CD4-positive, alpha-beta T cell treated with Interleukin-1 beta for 1 hour (primary cell): ENCODE results near the gene FBXO5.
A peak's percentile ranks its signal among the peaks of the same experiment; 100 is the strongest.
"Not testable (repeated sequence)": the region's sequence is repeated elsewhere in the genome, so short reads cannot be mapped to it uniquely, and the experiment has no call there.

ENCODE experiments used
- DNase-seq, 2 donors: peaks; one replicate each; pipeline ENCODE4 v3.0.0-alpha.2; 2020 to 2022

FBXO5 gene

DNA sequence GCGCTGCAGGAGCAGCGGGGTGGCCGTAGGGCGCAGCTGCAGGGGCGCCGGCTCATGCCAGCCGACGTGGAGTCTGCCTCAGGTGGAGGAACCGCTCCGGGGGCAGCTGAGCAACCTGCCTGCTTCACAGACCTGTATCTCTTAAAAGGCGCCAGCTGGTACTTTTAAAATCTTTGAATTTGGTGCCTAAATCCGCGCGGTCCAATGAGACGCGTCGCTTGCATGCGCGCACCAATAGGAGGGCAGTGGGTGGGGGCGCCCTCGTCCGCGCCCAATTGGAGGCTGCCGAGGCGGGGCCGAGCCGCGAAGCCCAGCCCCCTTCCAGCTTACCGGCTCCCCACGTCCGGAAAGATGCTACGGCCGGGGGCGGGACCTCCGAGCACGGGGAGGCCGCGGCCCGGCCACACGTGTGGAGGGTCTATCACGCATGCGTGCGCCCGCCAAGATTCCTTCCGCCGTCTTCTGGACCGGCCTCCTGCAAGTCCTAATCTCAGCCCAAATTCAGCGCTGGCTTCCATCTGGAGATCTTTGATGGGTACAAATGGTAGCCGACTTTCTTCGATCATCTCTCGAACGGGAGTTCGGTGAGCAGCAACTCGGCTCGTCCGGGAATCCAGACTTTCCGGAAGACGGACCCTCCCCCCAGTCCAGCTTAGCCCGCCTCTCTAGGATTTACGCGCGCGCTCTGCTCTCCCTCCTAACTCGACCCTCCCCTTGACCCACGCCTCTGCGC, at the start of gene FBXO5:
Gene FBXO5, minus strand, starts transcription at position 138 of the 733 bp plus-strand sequence. Its CDS starts 82 bp downstream, at position 56.
- peak; percentile 97 to 98 for DNase-seq

DNA sequence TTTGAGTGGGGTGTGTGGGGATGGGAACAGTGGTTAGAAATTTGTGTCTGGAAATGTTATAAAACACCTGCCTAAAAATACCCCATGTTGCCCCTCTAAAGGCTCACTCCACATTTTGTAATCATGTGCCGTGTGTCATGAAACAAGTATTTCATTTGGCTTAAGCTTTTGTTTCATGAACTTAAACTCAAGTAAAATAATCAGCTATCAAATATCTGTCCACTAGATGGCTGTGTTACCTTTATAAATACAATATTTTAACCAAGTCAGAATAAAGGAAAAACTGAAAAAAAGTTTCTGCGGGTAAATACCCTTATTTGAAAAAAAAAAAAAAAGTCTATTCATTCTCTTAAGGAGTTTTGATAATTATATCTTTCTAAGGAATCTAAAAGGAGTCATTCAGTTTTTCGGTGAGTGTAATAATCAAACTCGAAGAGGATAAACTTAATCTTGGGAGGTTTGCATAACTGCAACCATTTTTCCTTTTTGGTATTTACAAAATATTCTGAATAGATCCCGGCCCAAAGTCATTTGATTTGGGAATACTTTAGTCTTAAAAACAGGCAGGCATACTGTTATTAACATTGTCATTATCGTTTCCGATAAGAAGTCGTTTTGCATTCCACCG, 49.5 kb upstream of the FBXO5 start:
- DNase-seq: no peak

- DNase-seq: no peak
Observed at GRCh38 chr6:153031335-153031955, 48.6 kb upstream of the FBXO5 start.

GRCh38 chr6:153028963-153029362, 46.1 kb upstream of the FBXO5 start:
- no peak for DNase-seq

DNA sequence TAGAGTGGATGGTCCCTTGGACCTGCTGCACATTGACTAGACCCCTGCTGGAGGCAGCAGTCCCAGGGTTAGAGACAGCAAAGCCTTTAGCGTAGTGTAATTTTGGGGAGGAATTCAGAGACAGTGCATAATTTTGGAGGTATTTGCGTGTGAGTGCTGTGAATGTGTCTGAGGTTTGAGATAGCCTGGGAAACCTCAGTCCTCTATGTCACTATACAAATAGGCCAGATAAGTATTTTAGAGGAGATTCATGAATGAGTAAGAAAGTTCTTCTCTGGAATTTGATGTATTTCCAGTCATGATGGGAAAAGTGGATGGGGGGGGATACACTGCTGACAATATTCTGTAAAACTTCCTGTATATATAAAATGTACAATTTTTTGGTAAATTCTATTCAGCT, 45.4 kb upstream of the FBXO5 start:
- no peak for DNase-seq

DNA sequence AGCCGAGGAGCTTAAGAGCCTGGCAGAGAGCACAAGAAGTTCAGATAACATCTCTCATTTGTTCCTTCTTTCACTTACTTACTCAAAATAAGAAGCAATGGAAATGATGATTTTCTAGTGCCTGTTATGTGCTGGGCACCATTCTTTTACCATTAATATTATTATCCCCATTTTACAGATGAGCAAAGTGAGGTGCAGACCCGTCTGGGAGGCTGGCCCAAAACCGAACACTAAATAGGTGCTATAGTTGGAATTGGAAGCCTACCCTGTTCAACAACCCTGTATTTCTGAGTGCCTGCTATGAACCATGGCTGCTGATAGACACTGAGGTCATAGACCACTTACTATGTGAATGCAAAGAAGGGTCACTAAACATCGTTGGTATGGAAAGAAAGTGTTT, 44.6 kb upstream of the FBXO5 start:
- no peak for DNase-seq

DNA sequence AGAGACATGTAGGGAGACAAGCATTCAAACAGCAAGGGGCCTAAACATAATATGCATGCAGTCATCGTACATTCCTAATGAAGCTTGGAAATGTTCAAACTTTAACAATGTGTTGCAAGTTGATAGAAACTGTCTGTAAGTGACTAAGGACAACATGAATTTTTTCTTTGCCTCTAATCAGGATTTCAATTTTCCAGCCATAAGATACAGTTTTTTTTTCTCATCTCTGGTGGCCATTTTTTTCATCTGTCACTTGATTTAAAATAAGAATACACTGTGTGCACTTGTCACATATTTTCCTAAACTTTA, 41.8 kb upstream of the FBXO5 start:
- DNase-seq: no peak

- peak; percentile 34 to 68 for DNase-seq
Observed at GRCh38 chr6:153023977-153024708, 41.3 kb upstream of the FBXO5 start.

DNA sequence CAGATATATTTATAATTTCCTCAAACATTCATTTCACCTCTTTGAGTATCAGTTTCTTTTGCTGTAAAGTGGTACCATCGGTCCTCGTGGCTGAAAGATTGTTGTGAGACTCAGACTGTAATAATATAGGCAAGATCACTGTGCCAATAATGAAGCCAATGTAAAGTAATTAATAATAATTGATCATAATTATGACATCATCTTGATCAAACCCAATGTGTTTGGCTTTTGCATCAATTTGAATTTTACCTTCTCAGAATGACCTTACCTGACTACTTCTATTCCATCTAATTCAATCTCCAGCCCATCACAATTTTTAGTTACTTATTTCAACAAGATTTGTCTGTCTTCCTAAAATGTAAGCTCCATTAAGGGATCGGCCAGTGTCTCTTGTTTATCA, 35.5 kb upstream of the FBXO5 start:
- no peak for DNase-seq

DNA sequence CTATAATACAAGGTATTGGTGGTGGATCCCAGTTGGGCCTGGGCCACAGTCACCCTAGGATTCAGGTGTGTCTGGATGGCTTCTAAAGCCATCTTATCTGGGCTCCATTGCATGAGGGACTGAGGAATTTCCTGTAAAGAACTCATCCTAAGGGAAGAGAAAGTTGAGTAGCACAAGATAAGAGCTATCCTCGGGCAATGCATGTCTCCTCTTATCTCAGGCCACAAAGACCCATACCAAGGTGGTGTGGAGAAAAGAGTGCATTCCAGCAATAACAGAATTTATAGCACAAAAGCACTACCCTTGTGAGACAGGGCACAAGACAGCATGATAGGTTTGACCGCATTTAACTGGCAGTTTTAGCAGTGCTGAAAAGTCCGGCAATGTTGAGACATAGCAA, 34.0 kb upstream of the FBXO5 start:
- no peak for DNase-seq

GRCh38 chr6:153015094-153015640, 32.3 kb upstream of the FBXO5 start:
- no peak for DNase-seq

DNA sequence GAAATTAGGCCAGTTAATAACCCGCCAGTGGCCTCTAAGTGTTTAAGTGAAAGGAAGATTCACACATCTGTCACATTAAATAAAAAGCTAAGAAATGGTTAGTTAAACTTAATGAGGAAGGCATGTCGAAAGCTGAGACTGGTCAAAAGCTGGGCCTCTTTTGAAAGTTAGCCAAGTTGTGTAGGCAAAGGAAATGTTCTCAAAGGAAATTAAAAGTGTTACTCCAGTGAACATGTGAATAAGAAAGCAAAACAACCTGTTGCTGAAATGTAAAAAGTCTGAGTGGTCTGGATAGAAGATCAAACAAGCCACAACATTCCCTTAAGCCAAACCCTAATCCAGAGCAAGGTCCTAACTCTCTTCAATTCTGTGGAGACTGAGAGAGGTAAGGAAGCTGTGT, 30.6 kb upstream of the FBXO5 start:
- DNase-seq: no peak

DNA sequence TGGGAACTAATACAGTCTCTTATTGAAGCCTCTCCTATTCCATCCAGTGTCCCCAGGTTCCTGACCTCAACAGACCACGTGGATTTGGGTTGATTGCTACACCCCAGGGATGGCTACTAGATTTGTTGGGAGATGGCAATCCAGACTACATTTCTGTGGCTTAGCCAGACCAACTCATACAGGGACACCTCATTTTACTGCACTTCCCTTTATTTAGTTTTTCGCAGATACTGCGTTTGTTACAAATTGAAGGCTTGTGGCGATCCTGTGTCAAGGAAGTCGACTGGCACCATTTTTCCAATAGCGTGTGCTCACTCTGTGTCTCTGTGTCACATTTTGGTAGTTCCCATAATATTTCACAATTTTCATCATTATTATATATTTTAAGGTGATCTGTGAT, 30.0 kb upstream of the FBXO5 start:
- DNase-seq: no peak

DNA sequence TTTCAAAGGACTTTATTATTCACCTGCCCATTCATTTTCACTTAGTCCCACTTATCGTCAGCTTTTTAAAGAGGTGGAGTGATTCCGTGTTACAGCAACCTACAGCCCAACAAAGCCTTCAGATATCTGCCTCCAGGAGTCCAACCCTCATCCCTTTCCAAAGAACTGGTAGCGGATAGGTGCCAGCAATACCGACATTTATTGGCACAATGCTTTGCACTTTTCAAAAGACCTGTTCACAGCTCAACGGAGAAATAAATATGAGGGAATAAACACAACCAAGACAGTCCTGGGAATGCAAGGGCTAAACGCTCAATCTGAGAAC, 20.5 kb upstream of the FBXO5 start:
- no peak for DNase-seq

GRCh38 chr6:153002613-153003365, 19.9 kb upstream of the FBXO5 start, which contains the start of gene MTRF1L:
TSS of gene MTRF1L (minus strand) at chr6:153002709. CDS start at chr6:153002685, 24 bp downstream.
- peak; percentile 87 to 88 for DNase-seq

DNA sequence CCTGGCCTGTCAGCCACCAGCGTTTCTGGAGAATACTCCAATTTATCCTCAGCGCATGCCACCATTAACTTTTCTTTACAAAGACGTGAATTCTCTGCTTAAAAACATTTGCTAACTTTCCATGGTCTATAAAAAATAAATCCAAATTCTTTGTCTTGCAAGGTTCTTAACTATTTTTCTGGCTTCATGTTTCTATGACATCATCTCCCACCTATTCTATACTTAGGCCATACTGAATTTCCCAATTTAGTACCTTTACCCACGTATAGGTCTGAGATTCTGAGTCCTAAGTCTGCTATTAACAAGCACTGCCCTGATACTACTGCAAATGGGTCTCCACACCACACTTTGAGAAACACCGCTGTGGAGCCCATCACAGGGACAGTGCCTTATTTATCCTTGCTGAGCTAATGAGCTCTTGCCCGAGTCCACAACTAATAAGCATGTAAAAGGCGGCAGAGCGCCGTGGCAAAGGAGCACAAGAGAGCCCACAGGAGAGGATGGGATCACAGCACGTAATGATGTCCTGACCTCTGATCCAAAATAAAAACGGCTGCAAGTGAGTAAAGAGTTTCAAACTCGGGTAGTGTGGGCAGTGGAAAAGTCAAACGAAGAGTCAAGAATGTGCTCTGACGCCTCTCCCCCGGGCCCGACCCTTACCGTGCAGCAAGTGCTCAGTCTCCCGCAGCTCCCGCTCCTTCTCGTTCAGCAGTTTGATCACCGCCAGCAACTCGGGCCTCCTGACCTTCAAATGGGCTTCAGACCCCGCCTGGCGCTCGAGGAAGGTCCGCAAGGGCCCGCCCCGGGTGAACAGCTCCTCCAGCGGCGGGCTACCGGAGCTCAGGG, 19.1 kb upstream of the FBXO5 start:
- DNase-seq: no peak

DNA sequence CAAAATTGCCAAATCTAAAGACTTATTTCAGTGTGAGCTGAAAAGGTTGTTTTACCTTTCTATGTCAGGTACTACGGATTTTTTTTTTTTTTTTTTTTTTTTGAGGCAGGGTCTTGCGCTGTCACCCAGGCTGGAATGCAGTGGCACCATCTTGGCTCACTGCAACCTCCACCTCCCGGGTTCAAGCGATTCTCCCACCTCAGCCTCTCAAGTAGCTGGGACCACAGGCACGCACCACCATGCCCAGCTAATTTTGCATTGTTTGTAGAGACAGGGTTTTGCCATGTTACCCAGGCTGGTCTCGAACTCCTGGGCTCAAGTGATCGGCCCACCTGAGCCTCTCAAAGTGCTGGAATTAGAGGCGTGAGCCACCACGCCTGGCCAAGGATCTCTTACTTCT, 17.9 kb upstream of the FBXO5 start:
- DNase-seq: not testable (repeated sequence)

DNA sequence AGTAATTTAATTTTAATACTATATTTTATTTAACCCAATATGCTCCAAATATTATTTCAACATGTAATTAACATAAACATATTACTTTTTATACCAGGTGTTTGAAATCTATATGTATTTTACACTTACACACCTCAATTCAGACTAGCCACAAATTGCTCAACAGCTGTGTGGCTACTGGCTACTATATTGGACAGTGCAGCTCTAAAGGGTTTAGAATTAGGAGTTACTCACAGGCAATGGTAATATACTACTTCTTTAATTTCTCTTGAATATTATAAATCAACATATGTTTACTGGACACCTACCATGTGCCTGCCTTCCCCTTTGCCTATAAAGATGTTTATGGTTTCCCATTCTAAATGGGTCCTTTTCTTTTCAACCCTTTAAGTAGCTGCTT, 17.4 kb upstream of the FBXO5 start:
- DNase-seq: no peak

- DNase-seq: not testable (repeated sequence)
Observed at GRCh38 chr6:152999538-152999937, 16.7 kb upstream of the FBXO5 start.

DNA sequence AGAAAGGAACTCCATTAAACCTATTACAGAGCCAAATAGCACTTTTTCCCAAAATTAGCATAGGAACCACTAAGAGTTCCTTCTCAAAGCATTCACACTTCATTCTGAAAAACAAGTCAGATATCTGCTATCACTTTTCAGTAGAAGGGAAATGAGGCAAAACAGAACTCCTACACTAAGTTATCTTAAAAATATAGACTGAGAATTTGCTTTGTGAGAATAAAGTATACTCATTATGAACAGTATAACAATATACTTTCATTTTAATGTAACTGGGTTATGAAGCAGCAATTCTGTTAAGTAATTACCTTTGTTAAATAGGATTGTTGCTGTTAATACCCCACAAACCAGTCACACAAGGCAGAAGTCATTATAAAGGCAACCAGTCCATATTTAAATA, 11.0 kb upstream of the FBXO5 start:
- DNase-seq: no peak

GRCh38 chr6:152993431-152993830, 10.6 kb upstream of the FBXO5 start:
- no peak for DNase-seq

DNA sequence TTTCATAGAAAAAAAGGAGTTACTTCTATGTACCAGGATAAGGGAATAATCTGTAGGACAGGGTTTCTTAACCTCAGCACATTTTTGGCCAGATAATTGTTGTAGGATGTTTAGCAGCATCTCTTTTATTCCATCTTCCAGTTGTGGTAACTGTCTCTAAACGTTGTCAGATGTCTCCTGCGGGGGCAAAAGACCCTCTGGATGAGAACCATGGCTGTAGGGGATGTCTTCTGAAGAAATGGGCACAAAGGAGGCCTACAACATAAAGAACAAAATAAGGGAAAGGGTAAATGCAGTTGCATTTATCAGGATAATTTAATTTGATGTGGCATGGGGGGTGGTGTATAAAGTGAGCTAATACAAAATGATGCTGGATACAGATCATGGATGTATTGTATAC, 4.1 kb upstream of the FBXO5 start:
- no peak for DNase-seq
